Iris pigment epithelial cell (primary cell): ENCODE results near the gene LYL1.

Source experiments
- DNase-seq: peaks from one replicate; pipeline ENCODE4 v3.0.0-alpha.2; 2011; ENCODE audit warnings: low read depth

LYL1 gene

GRCh38 chr19:13104848-13105711 is 2.4 kb upstream of the LYL1 start:
- no peak for DNase-seq

- no peak for DNase-seq
These were observed 1.7 kb upstream of the LYL1 start for GRCh38 chr19:13104360-13104847.

GRCh38 chr19:13103581-13104359 is 1.1 kb upstream of the LYL1 start:
- no peak for DNase-seq

GRCh38 chr19:13102416-13102665 is 317 bp downstream of the LYL1 start:
- no peak for DNase-seq

GRCh38 chr19:13101590-13102415 is 855 bp downstream of the LYL1 start:
- no peak for DNase-seq

- no peak for DNase-seq
These were observed 1.6 kb downstream of the LYL1 start for GRCh38 chr19:13100841-13101589.

- DNase-seq, result no peak
These were observed 2.5 kb downstream of the LYL1 start for GRCh38 chr19:13100031-13100588.

- peak; percentile 74 for DNase-seq
These were observed 3.3 kb downstream of the LYL1 start for GRCh38 chr19:13099073-13099999.

- DNase-seq, result peak; percentile 76
These were observed 4.2 kb downstream of the LYL1 start for GRCh38 chr19:13098277-13099072.

GRCh38 chr19:13097463-13098258 is 5.0 kb downstream of the LYL1 start:
- no peak for DNase-seq

- DNase-seq, result no peak
These were observed 5.6 kb downstream of the LYL1 start for GRCh38 chr19:13097033-13097462.

GRCh38 chr19:13095934-13096927 is 6.4 kb downstream of the LYL1 start:
- DNase-seq, result no peak

- DNase-seq, result no peak
These were observed 7.3 kb downstream of the LYL1 start for GRCh38 chr19:13095393-13095784.

- no peak for DNase-seq
These were observed 7.8 kb downstream of the LYL1 start for GRCh38 chr19:13094771-13095392.

- DNase-seq, result no peak
These were observed 8.6 kb downstream of the LYL1 start for GRCh38 chr19:13094106-13094504.

- peak; percentile 79 for DNase-seq
These were observed 9.1 kb downstream of the LYL1 start for GRCh38 chr19:13093407-13094105.
